Mammary epithelial cell (primary cell): ENCODE data around the gene SH3RF3.

Experiments
- EZH2 ChIP-seq: IDR thresholded peaks from 2 replicates; pipeline ENCODE4 v1.6.1; 2012; ENCODE audit warnings: low read length, inconsistent platforms, borderline replicate concordance
- TF ChIP-seq, protein P1 (sequence below), 2 donors: IDR thresholded peaks in 1 of 2; conservative IDR thresholded peaks in 1 of 2; 2 replicates each; pipeline ENCODE4 v1.5.1; 2011 to 2012; ENCODE audit warnings: inconsistent platforms in 2 of 2, low read length in 2 of 2, mild to moderate bottlenecking in 2 of 2, control low read depth in 1 of 2, low read depth in 1 of 2; ENCODE audit not compliant: insufficient read depth in 1 of 2; ENCODE audit errors: extremely low read depth in 1 of 2

DNA sequence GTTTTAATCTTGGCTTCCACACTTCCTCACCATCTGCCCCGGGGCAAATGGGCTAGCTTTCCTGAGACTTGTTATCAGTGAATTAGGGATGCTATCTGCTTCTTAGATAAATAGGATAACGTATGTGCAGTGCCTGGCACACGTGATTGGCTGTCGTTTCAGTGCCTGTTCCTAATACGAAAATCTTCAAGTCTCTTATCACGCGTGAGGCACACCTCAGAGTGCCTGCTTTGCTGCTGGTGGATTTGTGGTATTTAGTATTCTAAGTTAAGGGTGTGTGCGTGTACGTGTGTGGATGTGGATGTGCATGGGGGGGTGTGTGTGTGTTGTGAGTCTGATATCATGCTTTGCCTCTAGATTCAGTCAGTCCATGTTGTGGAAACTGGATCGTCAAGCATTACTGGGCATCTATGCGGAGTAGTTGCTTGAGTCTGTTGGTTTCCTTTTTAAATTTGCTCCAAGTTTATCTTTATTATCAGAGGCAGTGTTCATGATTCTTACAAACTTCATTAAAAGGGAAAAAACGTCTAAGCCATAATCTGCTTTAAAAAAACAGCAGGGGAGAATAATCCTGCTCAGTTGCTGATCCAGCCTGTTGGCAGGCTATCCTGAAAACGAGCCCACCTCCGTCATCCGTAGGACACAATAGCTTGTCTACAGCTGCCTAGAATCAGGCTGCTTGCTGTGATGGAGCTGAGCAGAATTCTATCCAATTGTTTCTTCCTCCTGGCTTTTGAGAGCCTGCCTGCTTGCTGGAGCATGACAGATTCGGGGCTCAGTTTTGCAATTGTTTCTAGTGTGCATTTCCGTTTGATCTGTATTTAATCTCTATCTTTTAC, 6.6 kb downstream of the SH3RF3 start:
- TF ChIP-seq, protein P1, sequence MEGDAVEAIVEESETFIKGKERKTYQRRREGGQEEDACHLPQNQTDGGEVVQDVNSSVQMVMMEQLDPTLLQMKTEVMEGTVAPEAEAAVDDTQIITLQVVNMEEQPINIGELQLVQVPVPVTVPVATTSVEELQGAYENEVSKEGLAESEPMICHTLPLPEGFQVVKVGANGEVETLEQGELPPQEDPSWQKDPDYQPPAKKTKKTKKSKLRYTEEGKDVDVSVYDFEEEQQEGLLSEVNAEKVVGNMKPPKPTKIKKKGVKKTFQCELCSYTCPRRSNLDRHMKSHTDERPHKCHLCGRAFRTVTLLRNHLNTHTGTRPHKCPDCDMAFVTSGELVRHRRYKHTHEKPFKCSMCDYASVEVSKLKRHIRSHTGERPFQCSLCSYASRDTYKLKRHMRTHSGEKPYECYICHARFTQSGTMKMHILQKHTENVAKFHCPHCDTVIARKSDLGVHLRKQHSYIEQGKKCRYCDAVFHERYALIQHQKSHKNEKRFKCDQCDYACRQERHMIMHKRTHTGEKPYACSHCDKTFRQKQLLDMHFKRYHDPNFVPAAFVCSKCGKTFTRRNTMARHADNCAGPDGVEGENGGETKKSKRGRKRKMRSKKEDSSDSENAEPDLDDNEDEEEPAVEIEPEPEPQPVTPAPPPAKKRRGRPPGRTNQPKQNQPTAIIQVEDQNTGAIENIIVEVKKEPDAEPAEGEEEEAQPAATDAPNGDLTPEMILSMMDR (conservative IDR thresholded peaks at IDR 0.05 in 1 of 2, IDR thresholded peaks at IDR 0.05 in 1 of 2; ENCODE audit: extremely low read depth in 1 of 2, insufficient read depth in 1 of 2, low read depth in 1 of 2, low read length in 2 of 2), result no peak
- TF ChIP-seq EZH2, result no peak
